HEK293T (cell line): ENCODE data around the gene ZNF205.

Source experiments
- CTCF ChIA-PET: fragments of 350-600 bp; formaldehyde crosslinking; extraction: SDS; loops from one replicate; lab custom pipeline; 2021; ENCODE audit warnings: antibody characterized with exemption, inconsistent platforms; lab: Yijun Ruan, JAX
- POLR2A ChIA-PET: fragments of 350-600 bp; formaldehyde crosslinking; extraction: SDS; loops from one replicate; lab custom pipeline; 2020; ENCODE audit warnings: antibody characterized with exemption, inconsistent platforms; lab: Yijun Ruan, JAX
- DNase-seq: peaks from one replicate; pipeline ENCODE4 v3.0.0; 2012; ENCODE audit warnings: mixed read lengths; ENCODE audit errors: extremely low spot score
- ARNT ChIP-seq: fragments of 450-650 bp; IDR thresholded peaks from 2 replicates; pipeline ENCODE4 v1.6.1; 2017; ENCODE audit warnings: mild to moderate bottlenecking
- BHLHE40 ChIP-seq: fragments of 450-650 bp; IDR thresholded peaks from 2 replicates; pipeline ENCODE4 v1.6.1; 2016; ENCODE audit warnings: mild to moderate bottlenecking, moderate library complexity, borderline replicate concordance
- CTBP1 ChIP-seq: fragments of 450-650 bp; IDR thresholded peaks from 2 replicates; pipeline ENCODE4 v1.6.1; 2016; ENCODE audit warnings: borderline replicate concordance
- ELF4 ChIP-seq: fragments of 450-650 bp; IDR thresholded peaks from 2 replicates; pipeline ENCODE4 v1.6.1; 2017; ENCODE audit warnings: antibody characterized with exemption
- FOXA1 ChIP-seq: fragments of 450-650 bp; IDR thresholded peaks from 2 replicates; pipeline ENCODE4 v1.6.1; 2016; ENCODE audit warnings: mild to moderate bottlenecking
- FOXK2 ChIP-seq: fragments of 450-650 bp; IDR thresholded peaks from 2 replicates; pipeline ENCODE4 v1.6.1; 2016; ENCODE audit warnings: mild to moderate bottlenecking
- FOXM1 ChIP-seq: fragments of 450-650 bp; IDR thresholded peaks from 2 replicates; pipeline ENCODE4 v1.6.1; 2017; ENCODE audit warnings: mild to moderate bottlenecking, borderline replicate concordance
- HDGF ChIP-seq: fragments of 450-650 bp; IDR thresholded peaks from 2 replicates; pipeline ENCODE4 v1.6.1; 2017; ENCODE audit warnings: antibody characterized with exemption, borderline replicate concordance
- L3MBTL2 ChIP-seq: fragments of 450-650 bp; conservative IDR thresholded peaks from 2 replicates; pipeline ENCODE4 v1.6.1; 2016; ENCODE audit warnings: mild to moderate bottlenecking
- LEF1 ChIP-seq: fragments of 450-650 bp; IDR thresholded peaks from 2 replicates; pipeline ENCODE4 v1.6.1; 2017; ENCODE audit warnings: mild to moderate bottlenecking, borderline replicate concordance
- NFRKB ChIP-seq: fragments of 450-650 bp; IDR thresholded peaks from 2 replicates; pipeline ENCODE4 v1.6.1; 2016; ENCODE audit warnings: mild to moderate bottlenecking, moderate library complexity
- PKNOX1 ChIP-seq: fragments of 450-650 bp; IDR thresholded peaks from 2 replicates; pipeline ENCODE4 v1.6.1; 2016
- SP1 ChIP-seq: fragments of 450-650 bp; IDR thresholded peaks from 2 replicates; pipeline ENCODE4 v1.6.1; 2017
- SUZ12 ChIP-seq: fragments of 450-650 bp; IDR thresholded peaks from 2 replicates; pipeline ENCODE4 v1.6.1; 2016; ENCODE audit warnings: mild to moderate bottlenecking
- TARDBP ChIP-seq: fragments of 450-650 bp; IDR thresholded peaks from 2 replicates; pipeline ENCODE4 v1.6.1; 2016
- ZNF384 ChIP-seq: fragments of 450-650 bp; IDR thresholded peaks from 2 replicates; pipeline ENCODE4 v1.6.1; 2016

Gene ZNF205

GRCh38 chr16:3142770-3143169 lies 30.4 kb downstream of the ZNF205 start:
- ChIA-PET CTCF (no interaction called here), POLR2A (interaction anchor here (1.0 to 3.3 kb wide), 2 partner anchors 8 to 30 kb away, joined by 4 to 27 read pairs; partner anchors contain the start of genes ZNF205 and ZNF213)
- DNase-seq = no peak
- TF ChIP-seq SUZ12 (no peak), NFRKB (no peak), ELF4 (no peak), LEF1 (no peak), FOXM1 (no peak)

- ChIA-PET POLR2A (interaction anchor here (0.8 to 3.3 kb wide), 4 partner anchors 8 to 84 kb away, joined by 3 to 27 read pairs (median 4); partner anchors contain the start of gene ZNF213), CTCF (no interaction called here)
- TF ChIP-seq L3MBTL2 (no peak), FOXM1 (no peak), HDGF (no peak), ZNF384 (no peak), FOXK2 (no peak), NFRKB (no peak), ELF4 (no peak)
- no peak for DNase-seq
These were observed 30.8 kb downstream of the ZNF205 start for GRCh38 chr16:3143189-3143588.

- TF ChIP-seq HDGF = no peak
- no peak for TF ChIP-seq ZNF384
- TF ChIP-seq FOXM1 = no peak
- TF ChIP-seq NFRKB = no peak
- TF ChIP-seq CTBP1 = no peak
- TF ChIP-seq TARDBP = no peak
- TF ChIP-seq SUZ12 = no peak
- TF ChIP-seq FOXK2 = no peak
- no peak for TF ChIP-seq SP1
- no peak for TF ChIP-seq L3MBTL2
- TF ChIP-seq LEF1 = no peak
- no peak for TF ChIP-seq ELF4
- TF ChIP-seq ARNT = no peak
- TF ChIP-seq PKNOX1 = no peak
- no peak for TF ChIP-seq FOXA1
- DNase-seq = no peak
- ChIA-PET POLR2A (interaction anchor here (0.8 to 3.3 kb wide), 4 partner anchors 9 to 85 kb away, joined by 3 to 27 read pairs (median 4); partner anchors contain the start of gene ZNF213), CTCF (no interaction called here)
These were observed 31.4 kb downstream of the ZNF205 start for GRCh38 chr16:3143598-3144320.

- ChIA-PET CTCF (no interaction called here), POLR2A (interaction anchor here (1.1 to 3.3 kb wide), 3 partner anchors 10 to 86 kb away, joined by 3 to 27 read pairs (median 3); partner anchors contain the start of gene ZNF213)
- no peak for DNase-seq
- no peak for TF ChIP-seq BHLHE40
- no peak for TF ChIP-seq FOXK2
- no peak for TF ChIP-seq PKNOX1
These were observed 32.1 kb downstream of the ZNF205 start for GRCh38 chr16:3144321-3144983.

GRCh38 chr16:3145151-3145550 lies 32.8 kb downstream of the ZNF205 start:
- CTCF ChIA-PET = no interaction called here
- POLR2A ChIA-PET = interaction anchor here (3.3 kb wide), 1 partner anchor 10 kb away, joined by 27 read pairs; the partner anchor contains the start of gene ZNF213
- no peak for DNase-seq
- TF ChIP-seq FOXK2 (no peak), FOXA1 (no peak), L3MBTL2 (no peak), LEF1 (no peak), TARDBP (no peak), PKNOX1 (no peak), SP1 (no peak), NFRKB (no peak), FOXM1 (no peak), ARNT (no peak), ELF4 (no peak), ZNF384 (no peak), HDGF (no peak), CTBP1 (no peak), SUZ12 (no peak), BHLHE40 (no peak)

- CTCF ChIA-PET = no interaction called here
- no peak for DNase-seq
- TF ChIP-seq FOXM1 (no peak), ZNF384 (no peak), CTBP1 (no peak), ARNT (no peak), NFRKB (no peak), SP1 (no peak), BHLHE40 (no peak), ELF4 (no peak), TARDBP (no peak), SUZ12 (no peak), FOXA1 (no peak), L3MBTL2 (no peak), PKNOX1 (no peak), HDGF (no peak), FOXK2 (no peak), LEF1 (no peak)
- POLR2A ChIA-PET = interaction anchor here (3.3 kb wide), 1 partner anchor 11 kb away, joined by 27 read pairs; the partner anchor contains the start of gene ZNF213
These were observed 33.3 kb downstream of the ZNF205 start for GRCh38 chr16:3145660-3146059.
